Vagina (tissue), 2 donors: ENCODE measurements around the gene C1R. TPM values are rescaled to one million over a fixed set of nuclear protein-coding genes. Genes with fewer than 3 reads are reported as not detected.

Source experiments
- DNase-seq, 2 donors: peaks; one replicate each; pipeline ENCODE4 v3.0.0-alpha.2; 2017; ENCODE audit errors: extremely low spot score in 2 of 2
- H3K27ac ChIP-seq: fragments of 200-600 bp; sonication (generic); one replicate; pipeline ENCODE4 v1.5.1; 2019
- H3K27me3 ChIP-seq: fragments of 200-600 bp; sonication (generic); one replicate; pipeline ENCODE4 v1.5.1; 2019
- H3K36me3 ChIP-seq, 2 donors: fragments of 200-600 bp; sonication (generic); one replicate each; pipeline ENCODE4 v1.5.1; 2017 to 2019
- H3K4me1 ChIP-seq: fragments of 200-600 bp; sonication (generic); one replicate; pipeline ENCODE4 v1.5.1; 2019
- H3K4me3 ChIP-seq, 2 donors: fragments of 200-600 bp; sonication (generic); 1 replicate in 1 of 2; 2 replicates in 1 of 2; pipeline ENCODE4 v1.5.1; 2016 to 2019
- H3K9me3 ChIP-seq: fragments of 200-600 bp; sonication (generic); one replicate; pipeline ENCODE4 v1.5.1; 2019
- CTCF ChIP-seq, 3 experiments: fragments of 450-650 bp in 2 of 3; fragments of 200-600 bp in 1 of 3; sonication (generic) in 1 of 3; IDR thresholded peaks; one replicate each; pipeline ENCODE4 v1.5.1; 2017 to 2019; ENCODE audit warnings: antibody characterized with exemption in 3 of 3, mild to moderate bottlenecking in 2 of 3, moderate library complexity in 2 of 3
- POLR2A ChIP-seq, 2 donors: fragments of 450-650 bp; IDR thresholded peaks; one replicate each; pipeline ENCODE4 v1.6.1; 2017; ENCODE audit warnings: antibody characterized with exemption in 2 of 2, mild to moderate bottlenecking in 2 of 2, moderate library complexity in 2 of 2
- POLR2AphosphoS5 ChIP-seq, 2 donors: sonication (generic); formaldehyde crosslinking; IDR thresholded peaks; one replicate each; pipeline ENCODE4 v1.9.0; 2017; ENCODE audit warnings: antibody characterized with exemption in 2 of 2, mild to moderate bottlenecking in 2 of 2, low read depth in 1 of 2; ENCODE audit not compliant: insufficient read depth in 1 of 2
- intact Hi-C: fragments of 100-400 bp; cut with DNase I; formaldehyde crosslinking; loops from one replicate; pipeline ENCODE4 v1.15.1; 2023
- total RNA-seq: library from RNA; depleted of rRNA; stranded (reverse); fragments of >200 nt; gene quantifications from one replicate; pipeline ENCODE4 v1.2.3, GENCODE V29; 2016

C1R gene
- total RNA-seq, 1 donor from 2014 or later = 830 TPM

GRCh38 chr12:7066596-7066995, 25.6 kb downstream of the C1R start:
- no peak for DNase-seq
- H3K27ac ChIP-seq = peak overlapping the region; percentile 30
- intact Hi-C loops = no loop called here
- no peaks in the 10 kb centered on the region for H3K27me3 ChIP-seq
- no peaks in the 10 kb centered on the region for H3K9me3 ChIP-seq
- peaks cover 0 to 32% of the 10 kb centered on the region in 2 donors for H3K36me3 ChIP-seq
- peak in 1 of 2 donors; percentile 27 for TF ChIP-seq POLR2AphosphoS5 (IDR thresholded peaks at IDR 0.05; ENCODE audit: insufficient read depth in 1 of 2, low read depth in 1 of 2)
- no peak for TF ChIP-seq POLR2A (IDR thresholded peaks at IDR 0.05)
- TF ChIP-seq CTCF (IDR thresholded peaks at IDR 0.05) = no peak
- peaks cover 41% of the 10 kb centered on the region for H3K4me1 ChIP-seq
- H3K4me3 ChIP-seq = no peak overlapping the region

- Histone ChIP-seq H3K4me3 (no peak overlapping the region), H3K9me3 (no peaks in the 10 kb centered on the region), H3K27me3 (no peaks in the 10 kb centered on the region), H3K4me1 (peaks cover 44% of the 10 kb centered on the region), H3K27ac (peak overlapping the region; percentile 30), H3K36me3 (peaks cover 0 to 29% of the 10 kb centered on the region in 2 donors)
- intact Hi-C loops = no loop called here
- DNase-seq = no peak
- TF ChIP-seq POLR2A (IDR thresholded peaks at IDR 0.05) (no peak), POLR2AphosphoS5 (IDR thresholded peaks at IDR 0.05; ENCODE audit: insufficient read depth in 1 of 2, low read depth in 1 of 2) (no peak), CTCF (IDR thresholded peaks at IDR 0.05) (no peak)
These were observed 27.1 kb downstream of the C1R start for GRCh38 chr12:7065073-7065623.

- no peak for TF ChIP-seq POLR2A (IDR thresholded peaks at IDR 0.05)
- TF ChIP-seq POLR2AphosphoS5 (IDR thresholded peaks at IDR 0.05; ENCODE audit: insufficient read depth in 1 of 2, low read depth in 1 of 2) = no peak
- no peak for TF ChIP-seq CTCF (IDR thresholded peaks at IDR 0.05)
- H3K27me3 ChIP-seq = no peaks in the 10 kb centered on the region
- H3K9me3 ChIP-seq = no peaks in the 10 kb centered on the region
- intact Hi-C loops = no loop called here
- no peak for DNase-seq
- H3K4me3 ChIP-seq = no peak overlapping the region
- H3K36me3 ChIP-seq = peaks cover 0 to 26% of the 10 kb centered on the region in 2 donors
- H3K4me1 ChIP-seq = peaks cover 50% of the 10 kb centered on the region
- no peak overlapping the region for H3K27ac ChIP-seq
These were observed 27.7 kb downstream of the C1R start for GRCh38 chr12:7064516-7064915.

- Histone ChIP-seq H3K9me3 (no peaks in the 10 kb centered on the region), H3K36me3 (peaks cover 0 to 13% of the 10 kb centered on the region in 2 donors), H3K27me3 (no peaks in the 10 kb centered on the region), H3K27ac (peak overlapping the region; percentile 93), H3K4me1 (peaks cover 30% of the 10 kb centered on the region), H3K4me3 (peak overlapping the region; percentile 44 to 45)
- TF ChIP-seq CTCF (IDR thresholded peaks at IDR 0.05) (no peak), POLR2A (IDR thresholded peaks at IDR 0.05) (no peak), POLR2AphosphoS5 (IDR thresholded peaks at IDR 0.05; ENCODE audit: insufficient read depth in 1 of 2, low read depth in 1 of 2) (no peak)
- intact Hi-C loops = loop anchor here (2.0 kb wide), 1 partner anchor 47 kb away; the partner anchor contains the start of gene C1RL
- no peak for DNase-seq
These were observed 30.6 kb downstream of the C1R start for GRCh38 chr12:7061596-7061995.

GRCh38 chr12:7061138-7061537, 31.1 kb downstream of the C1R start:
- intact Hi-C loops = loop anchor here (2.0 kb wide), 1 partner anchor 48 kb away; the partner anchor contains the start of gene C1RL
- TF ChIP-seq CTCF (IDR thresholded peaks at IDR 0.05) = peak in 1 of 3 experiments; percentile 7
- TF ChIP-seq POLR2AphosphoS5 (IDR thresholded peaks at IDR 0.05; ENCODE audit: insufficient read depth in 1 of 2, low read depth in 1 of 2) = no peak
- TF ChIP-seq POLR2A (IDR thresholded peaks at IDR 0.05) = no peak
- Histone ChIP-seq H3K27me3 (no peaks in the 10 kb centered on the region), H3K9me3 (no peaks in the 10 kb centered on the region), H3K36me3 (peaks cover 0 to 8% of the 10 kb centered on the region in 2 donors), H3K27ac (peak overlapping the region; percentile 93), H3K4me3 (peak overlapping the region; percentile 44 to 45), H3K4me1 (peaks cover 28% of the 10 kb centered on the region)
- DNase-seq = no peak
